Neural cell (in vitro differentiated cells): ENCODE measurements around the gene PDE3A. TPM values are rescaled to one million over a fixed set of nuclear protein-coding genes. Genes with fewer than 3 reads are reported as not detected.

Experiments used
- H2AFZ ChIP-seq: fragments of 200-600, 300-800 bp; sonication (generic), shearing (Covaris generic); 2 replicates; pipeline ENCODE4 v1.6.0; 2014; ENCODE audit warnings: low read depth, mild to moderate bottlenecking, antibody characterized with exemption, low read length, moderate library complexity
- H3F3A ChIP-seq: fragments of 200-600 bp; shearing (Covaris generic); 2 replicates; pipeline ENCODE4 v1.6.1; 2016; ENCODE audit warnings: mild to moderate bottlenecking, moderate library complexity, mixed read lengths, antibody characterized with exemption, low read length; ENCODE audit not compliant: insufficient read depth, poor library complexity, severe bottlenecking
- H3K27ac ChIP-seq: fragments of 200-600, 300-800 bp; sonication (generic), shearing (Covaris generic); 2 replicates; pipeline ENCODE4 v1.5.1; 2014; ENCODE audit warnings: mild to moderate bottlenecking, low read length, moderate library complexity
- H3K27me3 ChIP-seq: fragments of 300-800, 200-600 bp; sonication (generic), shearing (Covaris generic); 2 replicates; pipeline ENCODE4 v1.6.0; 2014; ENCODE audit warnings: mild to moderate bottlenecking, low read depth, low read length, moderate library complexity; ENCODE audit not compliant: insufficient read depth
- H3K36me3 ChIP-seq: fragments of 300-800, 200-600 bp; sonication (generic), shearing (Covaris generic); 2 replicates; pipeline ENCODE4 v1.5.1; 2014; ENCODE audit warnings: mild to moderate bottlenecking, antibody characterized with exemption, low read length, moderate library complexity; ENCODE audit not compliant: insufficient read depth
- H3K4me2 ChIP-seq: fragments of 300-800, 200-600 bp; sonication (generic), shearing (Covaris generic); 2 replicates; pipeline ENCODE4 v1.6.0; 2014; ENCODE audit warnings: mild to moderate bottlenecking, low read length
- H3K4me3 ChIP-seq: fragments of 300-800, 200-600 bp; sonication (generic), shearing (Covaris generic); 2 replicates; pipeline ENCODE4 v1.5.1; 2014; ENCODE audit warnings: mild to moderate bottlenecking, low read length, moderate library complexity
- H3K79me2 ChIP-seq: fragments of 200-600 bp; shearing (Covaris generic); replicated peaks from 2 replicates; pipeline ENCODE4 v1.6.0; 2014; ENCODE audit warnings: mild to moderate bottlenecking, low read length, moderate library complexity; ENCODE audit not compliant: insufficient read depth
- H3K9ac ChIP-seq: fragments of 300-800, 200-600 bp; sonication (generic), shearing (Covaris generic); 2 replicates; pipeline ENCODE4 v1.6.1; 2016; ENCODE audit warnings: mild to moderate bottlenecking, low read length, mixed read lengths
- H3K9me2 ChIP-seq: fragments of 200-600 bp; shearing (Covaris generic); 2 replicates; pipeline ENCODE4 v1.6.1; 2016; ENCODE audit warnings: mild to moderate bottlenecking, low read length, mixed read lengths; ENCODE audit not compliant: insufficient read depth
- H3K9me3 ChIP-seq: fragments of 200-600, 300-800 bp; sonication (generic), shearing (Covaris generic); 2 replicates; pipeline ENCODE4 v1.6.1; 2016; ENCODE audit warnings: mild to moderate bottlenecking, mixed run types, low read length, moderate library complexity, mixed read lengths
- H4K20me1 ChIP-seq: fragments of 200-600 bp; shearing (Covaris generic); 2 replicates; pipeline ENCODE4 v1.6.1; 2016; ENCODE audit warnings: mild to moderate bottlenecking, mixed run types; ENCODE audit not compliant: insufficient read depth
- EP300 ChIP-seq: fragments of 450-650 bp; conservative IDR thresholded peaks from 2 replicates; pipeline ENCODE4 v1.6.1; 2014; ENCODE audit warnings: antibody characterized with exemption, mild to moderate bottlenecking, moderate library complexity; ENCODE audit not compliant: poor library complexity, severe bottlenecking
- EZH2 ChIP-seq: fragments of 200-600, 300-800 bp; shearing (Covaris generic), sonication (generic); IDR thresholded peaks from 2 replicates; pipeline ENCODE4 v1.6.1; 2014; ENCODE audit warnings: antibody characterized with exemption, low read length, borderline replicate concordance, mild to moderate bottlenecking; ENCODE audit not compliant: insufficient read depth, poor library complexity, severe bottlenecking
- MXI1 ChIP-seq: fragments of 450-650 bp; conservative IDR thresholded peaks from 2 replicates; pipeline ENCODE4 v1.6.1; 2014; ENCODE audit warnings: antibody characterized with exemption, mild to moderate bottlenecking; ENCODE audit not compliant: poor library complexity, severe bottlenecking
- POLR2AphosphoS5 ChIP-seq: IDR thresholded peaks from 2 replicates; pipeline ENCODE4 v1.6.1; 2012
- RAD21 ChIP-seq: fragments of 450-650 bp; conservative IDR thresholded peaks from 2 replicates; pipeline ENCODE4 v1.6.1; 2014; ENCODE audit warnings: antibody characterized with exemption, mild to moderate bottlenecking, moderate library complexity
- SMC3 ChIP-seq: fragments of 450-650 bp; conservative IDR thresholded peaks from 2 replicates; pipeline ENCODE4 v1.6.1; 2014; ENCODE audit warnings: antibody characterized with exemption, mild to moderate bottlenecking, moderate library complexity; ENCODE audit not compliant: poor library complexity
- TAF1 ChIP-seq: IDR thresholded peaks from 2 replicates; pipeline ENCODE4 v1.6.1; 2012; ENCODE audit warnings: low read depth
- polyA plus RNA-seq: library from polyadenylated mRNA; depleted of rRNA; stranded (reverse); fragments of >200 nt; gene quantifications from 2 replicates; pipeline ENCODE4 v1.2.3, GENCODE V29; 2014
- TF ChIP-seq, protein P1 (sequence below): IDR thresholded peaks from 2 replicates; pipeline ENCODE4 v1.6.1; 2012; ENCODE audit warnings: borderline replicate concordance
- TF ChIP-seq, protein P2 (sequence below): fragments of 450-650 bp; IDR thresholded peaks from 2 replicates; pipeline ENCODE4 v1.5.1; 2014; ENCODE audit warnings: antibody characterized with exemption, mild to moderate bottlenecking, moderate library complexity; ENCODE audit not compliant: poor library complexity, severe bottlenecking

The PDE3A gene
- polyA plus RNA-seq, 1 donor from 2014 or later = 0.94 TPM

DNA sequence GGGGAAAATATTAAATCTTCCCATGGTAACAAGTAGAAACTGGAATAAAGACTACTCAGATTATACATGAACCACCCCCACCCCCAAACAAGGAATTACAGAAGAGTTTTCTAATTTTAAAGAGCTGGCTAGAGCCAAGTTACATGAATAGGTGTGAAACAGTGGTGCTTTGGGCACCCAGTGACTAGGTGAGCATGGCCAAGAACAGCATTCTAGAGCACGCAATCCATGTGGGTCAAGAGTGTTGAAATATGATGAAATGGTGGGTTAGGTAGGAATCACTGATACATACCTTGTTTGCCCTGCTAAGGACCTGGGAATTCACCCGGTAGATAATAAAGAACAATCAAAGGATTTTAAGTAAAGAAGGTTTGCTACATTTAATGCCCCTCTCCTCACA, 208.7 kb downstream of the PDE3A start:
- Histone ChIP-seq H4K20me1 (no peaks in the 10 kb centered on the region), H3K27me3 (no peaks in the 10 kb centered on the region), H3K36me3 (no peaks in the 10 kb centered on the region), H2AFZ (no peak overlapping the region), H3K4me3 (peak overlapping the region; percentile 20), H3K79me2 (no peaks in the 10 kb centered on the region), H3K9me3 (no peaks in the 10 kb centered on the region), H3F3A (no peaks in the 10 kb centered on the region), H3K27ac (peak overlapping the region; percentile 26), H3K9me2 (no peaks in the 10 kb centered on the region), H3K9ac (no peak overlapping the region), H3K4me2 (peak overlapping the region; percentile 6)
- no peak for TF ChIP-seq MXI1
- no peak for TF ChIP-seq SMC3
- no peak for TF ChIP-seq POLR2AphosphoS5
- TF ChIP-seq TAF1 = no peak
- TF ChIP-seq, protein P1, sequence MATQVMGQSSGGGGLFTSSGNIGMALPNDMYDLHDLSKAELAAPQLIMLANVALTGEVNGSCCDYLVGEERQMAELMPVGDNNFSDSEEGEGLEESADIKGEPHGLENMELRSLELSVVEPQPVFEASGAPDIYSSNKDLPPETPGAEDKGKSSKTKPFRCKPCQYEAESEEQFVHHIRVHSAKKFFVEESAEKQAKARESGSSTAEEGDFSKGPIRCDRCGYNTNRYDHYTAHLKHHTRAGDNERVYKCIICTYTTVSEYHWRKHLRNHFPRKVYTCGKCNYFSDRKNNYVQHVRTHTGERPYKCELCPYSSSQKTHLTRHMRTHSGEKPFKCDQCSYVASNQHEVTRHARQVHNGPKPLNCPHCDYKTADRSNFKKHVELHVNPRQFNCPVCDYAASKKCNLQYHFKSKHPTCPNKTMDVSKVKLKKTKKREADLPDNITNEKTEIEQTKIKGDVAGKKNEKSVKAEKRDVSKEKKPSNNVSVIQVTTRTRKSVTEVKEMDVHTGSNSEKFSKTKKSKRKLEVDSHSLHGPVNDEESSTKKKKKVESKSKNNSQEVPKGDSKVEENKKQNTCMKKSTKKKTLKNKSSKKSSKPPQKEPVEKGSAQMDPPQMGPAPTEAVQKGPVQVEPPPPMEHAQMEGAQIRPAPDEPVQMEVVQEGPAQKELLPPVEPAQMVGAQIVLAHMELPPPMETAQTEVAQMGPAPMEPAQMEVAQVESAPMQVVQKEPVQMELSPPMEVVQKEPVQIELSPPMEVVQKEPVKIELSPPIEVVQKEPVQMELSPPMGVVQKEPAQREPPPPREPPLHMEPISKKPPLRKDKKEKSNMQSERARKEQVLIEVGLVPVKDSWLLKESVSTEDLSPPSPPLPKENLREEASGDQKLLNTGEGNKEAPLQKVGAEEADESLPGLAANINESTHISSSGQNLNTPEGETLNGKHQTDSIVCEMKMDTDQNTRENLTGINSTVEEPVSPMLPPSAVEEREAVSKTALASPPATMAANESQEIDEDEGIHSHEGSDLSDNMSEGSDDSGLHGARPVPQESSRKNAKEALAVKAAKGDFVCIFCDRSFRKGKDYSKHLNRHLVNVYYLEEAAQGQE = no peak
- TF ChIP-seq EP300 = no peak
- TF ChIP-seq, protein P2, sequence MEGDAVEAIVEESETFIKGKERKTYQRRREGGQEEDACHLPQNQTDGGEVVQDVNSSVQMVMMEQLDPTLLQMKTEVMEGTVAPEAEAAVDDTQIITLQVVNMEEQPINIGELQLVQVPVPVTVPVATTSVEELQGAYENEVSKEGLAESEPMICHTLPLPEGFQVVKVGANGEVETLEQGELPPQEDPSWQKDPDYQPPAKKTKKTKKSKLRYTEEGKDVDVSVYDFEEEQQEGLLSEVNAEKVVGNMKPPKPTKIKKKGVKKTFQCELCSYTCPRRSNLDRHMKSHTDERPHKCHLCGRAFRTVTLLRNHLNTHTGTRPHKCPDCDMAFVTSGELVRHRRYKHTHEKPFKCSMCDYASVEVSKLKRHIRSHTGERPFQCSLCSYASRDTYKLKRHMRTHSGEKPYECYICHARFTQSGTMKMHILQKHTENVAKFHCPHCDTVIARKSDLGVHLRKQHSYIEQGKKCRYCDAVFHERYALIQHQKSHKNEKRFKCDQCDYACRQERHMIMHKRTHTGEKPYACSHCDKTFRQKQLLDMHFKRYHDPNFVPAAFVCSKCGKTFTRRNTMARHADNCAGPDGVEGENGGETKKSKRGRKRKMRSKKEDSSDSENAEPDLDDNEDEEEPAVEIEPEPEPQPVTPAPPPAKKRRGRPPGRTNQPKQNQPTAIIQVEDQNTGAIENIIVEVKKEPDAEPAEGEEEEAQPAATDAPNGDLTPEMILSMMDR = no peak
- TF ChIP-seq RAD21 = no peak
- no peak for TF ChIP-seq EZH2

DNA sequence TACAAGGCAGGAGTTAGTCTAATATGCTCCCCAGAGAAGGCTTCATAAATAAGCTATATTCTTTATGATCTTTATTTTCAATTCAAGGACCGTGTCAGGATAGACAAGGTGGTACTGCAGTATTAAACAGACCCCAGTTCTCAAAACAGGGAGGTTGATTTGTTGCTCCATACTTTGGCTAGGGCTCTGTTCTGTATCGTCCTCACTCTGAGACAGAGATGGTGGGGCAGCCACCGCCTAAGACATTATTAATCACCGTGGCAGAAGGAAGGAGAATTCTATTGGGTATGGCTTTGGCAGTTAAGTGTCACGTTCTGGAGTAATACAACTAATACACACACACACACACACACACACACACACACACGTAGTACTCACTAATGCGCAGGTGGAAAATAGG, 209.8 kb downstream of the PDE3A start:
- Histone ChIP-seq H3K36me3 (no peaks in the 10 kb centered on the region), H3K27ac (no peak overlapping the region), H3K9me2 (no peaks in the 10 kb centered on the region), H3F3A (no peaks in the 10 kb centered on the region), H3K79me2 (no peaks in the 10 kb centered on the region), H3K9me3 (no peaks in the 10 kb centered on the region), H3K27me3 (no peaks in the 10 kb centered on the region), H3K4me2 (no peak overlapping the region), H3K9ac (no peak overlapping the region), H3K4me3 (no peak overlapping the region), H2AFZ (no peak overlapping the region), H4K20me1 (no peaks in the 10 kb centered on the region)
- no peak for TF ChIP-seq MXI1
- no peak for TF ChIP-seq RAD21
- no peak for TF ChIP-seq EZH2
- TF ChIP-seq POLR2AphosphoS5 = no peak
- TF ChIP-seq EP300 = no peak
- TF ChIP-seq, protein P1 = no peak
- TF ChIP-seq SMC3 = no peak
- TF ChIP-seq TAF1 = no peak
- TF ChIP-seq, protein P2 = no peak
